GM23338 (cell line): ENCODE results near the gene TCN2. TPM values are rescaled to one million over a fixed set of nuclear protein-coding genes. Genes with fewer than 3 reads are reported as not detected.
"Not testable (repeated sequence)": the region's sequence is repeated elsewhere in the genome, so short reads cannot be mapped to it uniquely, and the experiment has no call there.

Experiments
- ATAC-seq: fragments of 200-7000 bp; cut with Tn5 transposase; 3 replicates; pipeline ENCODE4 v1.9.1; 2020
- DNase-seq: peaks from one replicate; pipeline ENCODE4 v3.0.0-alpha.2; 2015; ENCODE audit warnings: low spot score
- H2AFZ ChIP-seq: fragments of 200-600 bp; sonication (generic); 2 replicates; pipeline ENCODE4 v1.8.0; 2016; ENCODE audit warnings: antibody characterized with exemption, mild to moderate bottlenecking, moderate library complexity
- H3F3A ChIP-seq: fragments of 200-600 bp; sonication (generic); replicated peaks from 2 replicates; pipeline ENCODE4 v1.8.0; 2017; ENCODE audit warnings: antibody characterized with exemption, mixed run types, low read depth
- H3K27ac ChIP-seq: fragments of 200-600 bp; sonication (generic); 2 replicates; pipeline ENCODE4 v1.6.1; 2016; ENCODE audit warnings: low read depth
- H3K27me3 ChIP-seq: fragments of 200-600 bp; sonication (generic); 2 replicates; pipeline ENCODE4 v1.8.0; 2016; ENCODE audit warnings: mild to moderate bottlenecking, mixed run types, moderate library complexity; ENCODE audit not compliant: insufficient read depth
- H3K36me3 ChIP-seq: fragments of 200-600 bp; sonication (generic); 2 replicates; pipeline ENCODE4 v1.8.0; 2016; ENCODE audit warnings: mild to moderate bottlenecking; ENCODE audit not compliant: insufficient read depth
- H3K4me1 ChIP-seq: fragments of 200-600 bp; sonication (generic); 2 replicates; pipeline ENCODE4 v1.8.0; 2016; ENCODE audit warnings: mild to moderate bottlenecking, moderate library complexity; ENCODE audit not compliant: insufficient read depth
- H3K4me2 ChIP-seq: fragments of 200-600 bp; sonication (generic); 2 replicates; pipeline ENCODE4 v1.7.1; 2017; ENCODE audit warnings: mixed run types
- H3K4me3 ChIP-seq: fragments of 200-600 bp; sonication (generic); 2 replicates; pipeline ENCODE4 v1.6.1; 2016; ENCODE audit warnings: mixed run types
- H3K79me2 ChIP-seq: fragments of 200-600 bp; sonication (generic); replicated peaks from 2 replicates; pipeline ENCODE4 v1.8.0; 2017; ENCODE audit warnings: mild to moderate bottlenecking; ENCODE audit not compliant: insufficient read depth
- H3K9me2 ChIP-seq: fragments of 200-600 bp; sonication (generic); 2 replicates; pipeline ENCODE4 v1.8.0; 2017; ENCODE audit not compliant: insufficient read depth
- H4K20me1 ChIP-seq: fragments of 200-600 bp; sonication (generic); replicated peaks from 2 replicates; pipeline ENCODE4 v1.8.0; 2017; ENCODE audit warnings: mild to moderate bottlenecking; ENCODE audit not compliant: insufficient read depth
- H3K27ac Mint-ChIP-seq: 2 replicates; pipeline ENCODE4 v1.8.0; 2020; ENCODE audit warnings: inconsistent platforms, mild to moderate bottlenecking, moderate library complexity, mixed read lengths
- H3K27me3 Mint-ChIP-seq: 3 replicates; pipeline ENCODE4 v1.8.0; 2022; ENCODE audit warnings: low read depth, mild to moderate bottlenecking, moderate library complexity, mixed read lengths, inconsistent platforms; ENCODE audit not compliant: insufficient read depth, poor library complexity
- H3K36me3 Mint-ChIP-seq: 3 replicates; pipeline ENCODE4 v1.8.0; 2021; ENCODE audit warnings: low read depth, mild to moderate bottlenecking, inconsistent platforms, moderate library complexity, mixed read lengths
- H3K4me1 Mint-ChIP-seq: 3 replicates; pipeline ENCODE4 v1.8.0; 2020; ENCODE audit warnings: mild to moderate bottlenecking, inconsistent platforms, mixed read lengths
- H3K4me3 Mint-ChIP-seq: 3 replicates; pipeline ENCODE4 v1.8.0; 2021; ENCODE audit warnings: moderate library complexity, mild to moderate bottlenecking, inconsistent platforms, mixed read lengths
- H3K9me3 Mint-ChIP-seq: 3 replicates; pipeline ENCODE4 v1.8.0; 2020; ENCODE audit warnings: moderate library complexity, mild to moderate bottlenecking, inconsistent platforms, mixed read lengths
- CREB1 ChIP-seq: fragments of 250-450 bp; sonication (Bioruptor Pico); IDR thresholded peaks from 2 replicates; pipeline ENCODE4 v1.5.0; 2020; ENCODE audit warnings: low read depth, mild to moderate bottlenecking, moderate library complexity
- CTCF ChIP-seq, 2 experiments: fragments of 200-600 bp in 1 of 2; sonication (generic) in 1 of 2; conservative IDR thresholded peaks; 2 replicates each; pipeline versions ENCODE4 v1.5.1 to v1.6.1; 2016 to 2017; ENCODE audit warnings: antibody characterized with exemption in 2 of 2, low read depth in 2 of 2, mild to moderate bottlenecking in 2 of 2, moderate library complexity in 1 of 2
- EZH2 ChIP-seq: fragments of 200-600 bp; sonication (generic); IDR thresholded peaks from one replicate; pipeline ENCODE4 v1.8.0; 2017; ENCODE audit warnings: antibody characterized with exemption, mild to moderate bottlenecking, low read depth; ENCODE audit not compliant: unreplicated experiment
- EZH2phosphoT487 ChIP-seq: fragments of 200-600 bp; sonication (generic); IDR thresholded peaks from one replicate; pipeline ENCODE4 v1.8.1; 2018; ENCODE audit warnings: antibody characterized with exemption; ENCODE audit not compliant: unreplicated experiment
- JUNB ChIP-seq: IDR thresholded peaks from one replicate; pipeline ENCODE4 v1.6.1; 2016; ENCODE audit warnings: antibody characterized with exemption; ENCODE audit not compliant: unreplicated experiment
- NANOG ChIP-seq: IDR thresholded peaks from 2 replicates; pipeline ENCODE4 v1.6.1; 2016; ENCODE audit warnings: antibody characterized with exemption, borderline replicate concordance
- POLR2AphosphoS5 ChIP-seq: IDR thresholded peaks from 2 replicates; pipeline ENCODE4 v1.6.1; 2016; ENCODE audit warnings: antibody characterized with exemption, low read depth
- REST ChIP-seq: IDR thresholded peaks from one replicate; pipeline ENCODE4 v1.6.1; 2018; ENCODE audit warnings: antibody characterized with exemption; ENCODE audit not compliant: unreplicated experiment
- STAT1 ChIP-seq: IDR thresholded peaks from one replicate; pipeline ENCODE4 v1.6.1; 2016; ENCODE audit warnings: antibody characterized with exemption; ENCODE audit not compliant: unreplicated experiment
- ZNF114 ChIP-seq: fragments of 250-450 bp; sonication (Bioruptor Pico); IDR thresholded peaks from 2 replicates; pipeline ENCODE4 v1.5.0; 2020; ENCODE audit warnings: mild to moderate bottlenecking, moderate library complexity
- ZNF331 ChIP-seq: fragments of 250-450 bp; sonication (Bioruptor Pico); IDR thresholded peaks from 2 replicates; pipeline ENCODE4 v1.5.0; 2020; ENCODE audit warnings: low read depth, mild to moderate bottlenecking, moderate library complexity
- ZNF462 ChIP-seq: fragments of 250-450 bp; sonication (Bioruptor Pico); IDR thresholded peaks from 2 replicates; pipeline ENCODE4 v1.5.0; 2020; ENCODE audit warnings: mild to moderate bottlenecking, moderate library complexity
- polyA plus RNA-seq: library from polyadenylated mRNA; unstranded; fragments of >200 nt; fragmentation: Nextera tagmentation; extraction: Ambion mirVana; gene quantifications from 2 replicates; pipeline ENCODE4 v1.2.1, GENCODE V29; 2016
- total RNA-seq: library from RNA; depleted of rRNA; stranded (reverse); fragments of >200 nt; shearing (Covaris generic); gene quantifications from 2 replicates; pipeline ENCODE4 v1.2.3, GENCODE V29; 2014

TCN2 gene
- total and polyA plus RNA-seq, 2 experiments from 2014 or later, result 12.9 to 38.1 TPM

GRCh38 chr22:30675436-30675835, 68.5 kb downstream of the TCN2 start:
- H3K9me2 ChIP-seq, result 0 out of 2 replicates have a peak, but pooled peaks cover 4% of the 10 kb centered on the region
- Mint-ChIP-seq H3K27ac (no peak overlapping the region), H3K9me3 (no peaks in the 10 kb centered on the region), H3K36me3 (no peaks in the 10 kb centered on the region), H3K4me1 (peaks cover 12% of the 10 kb centered on the region), H3K27me3 (no peaks in the 10 kb centered on the region), H3K4me3 (no peak overlapping the region)
- no peaks in the 10 kb centered on the region for H3F3A ChIP-seq
- H4K20me1 ChIP-seq, result no peaks in the 10 kb centered on the region
- no peak overlapping the region for H2AFZ ChIP-seq
- no peaks in the 10 kb centered on the region for H3K4me1 ChIP-seq
- no peak for DNase-seq
- H3K27me3 ChIP-seq, result no peaks in the 10 kb centered on the region
- TF ChIP-seq CTCF (conservative IDR thresholded peaks at IDR 0.05; ENCODE audit: low read depth in 2 of 2) (no peak), STAT1 (no peak), EZH2 (no peak), EZH2phosphoT487 (no peak), ZNF331 (CRISPR knock-in tag) (no peak), REST (no peak), CREB1 (CRISPR knock-in tag) (no peak), JUNB (no peak), NANOG (no peak), POLR2AphosphoS5 (no peak), ZNF114 (no peak), ZNF462 (CRISPR knock-in tag) (no peak)
- H3K79me2 ChIP-seq, result no peaks in the 10 kb centered on the region
- H3K4me3 ChIP-seq, result no peak overlapping the region
- no peaks in the 10 kb centered on the region for H3K36me3 ChIP-seq
- no peak overlapping the region for H3K27ac ChIP-seq
- no peak for ATAC-seq
- H3K4me2 ChIP-seq, result no peak overlapping the region

GRCh38 chr22:30676565-30676964, 69.6 kb downstream of the TCN2 start:
- not testable (repeated sequence) for H3K4me2 ChIP-seq, H3K4me3 Mint-ChIP-seq, H2AFZ ChIP-seq, DNase-seq, H3K4me1 ChIP-seq, H3K79me2 ChIP-seq, H4K20me1 ChIP-seq, H3K9me2 ChIP-seq, H3K9me3 Mint-ChIP-seq, H3K27me3 ChIP-seq, H3F3A ChIP-seq, H3K36me3 Mint-ChIP-seq, H3K27ac Mint-ChIP-seq, H3K4me3 ChIP-seq, ATAC-seq, H3K27ac ChIP-seq, H3K36me3 ChIP-seq, H3K27me3 Mint-ChIP-seq
- peaks cover 19% of the 10 kb centered on the region for H3K4me1 Mint-ChIP-seq
